HG02840 (cell line): ENCODE data around the gene DCDC2C.

ENCODE experiments used
- ATAC-seq: cut with Tn5 transposase; IDR thresholded peaks from one replicate; pipeline ENCODE4 v1.9.1; 2021; ENCODE audit warnings: mild to moderate bottlenecking, moderate library complexity, moderate number of reproducible peaks; ENCODE audit not compliant: unreplicated experiment, low FRiP score

Gene DCDC2C

DNA sequence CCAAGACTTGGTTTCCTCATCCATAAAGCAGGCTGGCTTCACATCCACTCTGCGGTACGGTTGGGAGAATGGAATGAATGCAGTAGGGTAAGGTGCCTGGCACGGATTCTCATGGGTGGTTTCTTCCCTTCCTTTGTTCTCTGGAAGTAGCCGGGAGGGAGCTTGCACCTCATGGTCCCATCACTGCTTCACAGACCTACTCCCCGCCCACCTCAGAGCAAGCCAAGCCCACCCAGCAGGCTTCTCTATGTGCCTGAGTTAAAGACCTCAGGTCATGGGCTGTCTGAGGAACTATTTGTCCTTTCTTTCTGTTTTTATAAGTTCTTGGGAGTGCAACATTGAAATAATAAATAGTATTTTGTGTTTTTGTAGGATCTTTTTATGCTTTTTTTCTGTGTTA, 3.5 kb downstream of the DCDC2C start:
- no peak for ATAC-seq

DNA sequence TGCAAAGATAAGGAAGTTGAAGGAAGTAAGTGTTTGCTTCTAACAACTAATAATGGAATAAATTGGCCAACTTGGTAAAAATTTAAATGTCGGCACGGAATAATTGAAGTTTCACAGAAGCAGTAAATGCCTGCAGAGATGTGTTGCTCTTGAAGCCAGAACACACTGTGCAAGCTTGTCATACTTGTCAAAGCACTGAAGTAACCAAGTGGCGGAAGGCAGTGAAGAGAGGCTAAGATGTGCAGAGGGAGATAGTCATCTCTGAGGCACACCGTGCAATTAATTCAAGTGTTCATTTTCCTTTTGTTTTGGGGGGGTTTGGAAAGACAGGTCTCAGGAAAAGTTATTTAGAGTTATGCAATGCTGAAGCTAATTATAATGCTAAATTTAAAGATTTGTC, 5.2 kb downstream of the DCDC2C start:
- no peak for ATAC-seq

DNA sequence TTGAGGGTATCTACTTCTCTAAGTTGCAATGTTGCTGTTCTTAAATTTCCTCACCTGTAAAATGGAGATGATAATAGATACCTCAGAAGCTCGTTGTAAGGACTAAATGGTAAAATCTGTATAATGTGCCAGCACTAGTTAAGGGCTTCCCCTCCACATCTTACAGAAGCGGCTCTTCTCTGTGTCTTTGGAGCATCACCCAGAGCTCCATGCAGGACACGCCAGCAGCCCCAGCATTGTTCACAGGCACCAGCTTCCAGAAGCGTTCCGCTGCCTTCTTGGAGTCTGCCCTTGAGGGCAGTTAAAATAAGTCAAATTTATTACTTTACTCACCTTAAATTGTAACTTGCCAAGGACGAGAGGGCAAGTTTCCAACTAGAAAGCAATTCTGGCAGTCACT, 5.8 kb downstream of the DCDC2C start:
- no peak for ATAC-seq

DNA sequence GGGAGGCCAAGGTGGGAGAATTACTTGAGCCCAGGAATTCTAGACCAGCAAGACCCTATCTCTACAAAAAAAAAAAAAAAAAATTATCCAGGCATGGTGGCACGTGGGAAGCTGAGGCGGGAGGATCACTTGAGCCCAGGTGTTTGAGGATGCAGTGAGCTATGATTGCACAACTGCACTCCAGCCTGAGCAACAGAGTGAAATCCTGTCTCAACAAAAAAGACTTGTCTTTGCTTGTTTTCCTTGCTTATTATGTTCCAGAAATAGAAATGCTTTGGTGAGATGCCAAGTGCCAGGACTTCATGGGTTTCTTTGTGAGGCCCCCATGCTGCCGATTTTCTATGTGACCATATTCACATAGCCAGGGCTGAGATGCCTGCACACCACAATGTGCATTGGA, 9.0 kb downstream of the DCDC2C start:
- ATAC-seq, result no peak

GRCh38 chr2:3712831-3713503, 9.6 kb downstream of the DCDC2C start:
- ATAC-seq, result no peak

DNA sequence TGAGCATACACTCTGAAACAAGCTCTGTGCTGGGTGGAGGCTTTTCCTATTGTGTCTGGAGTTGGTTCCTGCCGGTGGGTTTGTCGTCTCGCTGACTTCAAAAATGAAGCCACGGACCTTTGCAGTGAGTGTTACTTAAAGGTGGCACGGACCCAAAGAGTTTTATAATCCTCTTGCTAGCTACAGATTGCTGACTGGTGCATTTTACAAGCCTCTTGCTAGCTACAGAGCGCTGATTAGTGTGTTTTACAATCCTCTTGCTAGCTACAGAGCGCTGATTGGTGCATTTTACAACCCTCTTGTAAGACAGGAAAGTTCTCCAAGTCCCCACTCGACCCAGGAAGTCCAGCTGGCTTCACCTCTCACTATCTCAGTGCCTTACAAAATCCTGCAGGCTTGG, 15.3 kb downstream of the DCDC2C start:
- ATAC-seq, result no peak

- ATAC-seq, result no peak
Measured at GRCh38 chr2:3725002-3725401, 21.6 kb downstream of the DCDC2C start.

GRCh38 chr2:3725458-3726250, 22.3 kb downstream of the DCDC2C start:
- no peak for ATAC-seq

DNA sequence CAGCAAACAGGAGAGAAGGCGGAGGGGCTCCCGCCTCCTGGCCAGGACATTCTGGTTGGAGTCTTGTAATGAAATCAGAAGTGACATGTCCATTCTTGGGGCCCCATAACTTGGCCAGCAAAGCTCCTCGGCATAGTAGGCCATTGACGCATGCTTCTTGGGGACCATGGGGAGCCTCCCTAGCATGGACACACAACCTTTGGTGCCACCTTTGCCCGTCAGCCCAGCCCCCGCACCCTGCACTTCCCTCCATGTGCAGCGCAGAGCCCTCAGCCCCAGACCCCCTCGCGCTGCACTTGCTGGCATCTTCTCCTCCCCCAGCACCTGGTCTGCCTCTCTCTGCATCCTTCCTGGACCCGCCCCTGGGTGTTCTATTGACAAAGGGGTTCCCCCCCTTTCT, 23.1 kb downstream of the DCDC2C start:
- no peak for ATAC-seq

- ATAC-seq, result no peak
Measured at GRCh38 chr2:3727397-3728045, 24.1 kb downstream of the DCDC2C start.

DNA sequence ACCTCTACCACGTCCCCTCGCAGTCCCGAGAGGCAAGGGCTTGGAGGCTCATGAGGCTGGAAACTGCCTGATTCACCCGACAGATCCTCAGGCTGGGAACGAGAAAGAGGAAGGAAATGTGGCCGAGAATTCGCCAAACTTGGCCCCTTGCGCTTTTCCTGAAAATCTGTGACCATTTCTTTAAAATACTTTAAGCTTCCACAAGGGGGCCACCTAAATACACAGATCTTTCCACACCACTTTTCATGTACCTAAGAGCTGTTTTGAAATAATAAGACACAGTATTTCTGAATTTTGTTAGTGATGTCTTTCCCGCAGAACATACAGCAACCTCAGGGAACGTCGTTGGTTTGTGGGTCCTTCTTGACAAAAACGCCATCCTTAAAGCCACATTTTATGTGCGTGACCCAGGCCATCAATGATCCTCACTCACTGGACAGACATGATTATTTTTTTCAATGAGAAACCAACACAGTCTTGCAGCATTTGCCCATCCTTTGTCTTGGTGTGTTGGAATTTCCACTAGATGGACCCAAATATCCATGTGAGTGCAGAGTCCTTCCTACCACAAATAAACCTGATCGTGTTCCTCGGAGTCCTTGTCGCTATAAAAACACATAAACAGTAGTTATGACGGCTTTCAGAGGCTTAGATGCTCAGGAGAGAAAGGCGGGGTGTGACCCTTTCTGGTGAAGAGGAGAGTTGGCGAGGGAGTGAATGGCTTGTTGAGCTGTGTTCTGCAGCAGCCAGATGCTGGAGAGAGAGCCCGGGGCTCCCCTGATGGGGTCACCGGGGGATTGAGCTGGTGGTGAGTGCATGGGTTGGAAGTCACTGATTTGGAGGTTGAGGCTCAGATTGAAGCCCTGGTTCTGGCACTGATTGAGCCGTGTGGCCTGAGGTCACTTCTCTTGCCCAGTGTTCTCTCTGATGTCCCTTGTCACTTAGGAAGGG, 25.0 kb downstream of the DCDC2C start:
- ATAC-seq, result no peak

GRCh38 chr2:3729055-3729448, 25.7 kb downstream of the DCDC2C start:
- ATAC-seq, result no peak

- no peak for ATAC-seq
Measured at GRCh38 chr2:3729786-3730185, 26.4 kb downstream of the DCDC2C start.

DNA sequence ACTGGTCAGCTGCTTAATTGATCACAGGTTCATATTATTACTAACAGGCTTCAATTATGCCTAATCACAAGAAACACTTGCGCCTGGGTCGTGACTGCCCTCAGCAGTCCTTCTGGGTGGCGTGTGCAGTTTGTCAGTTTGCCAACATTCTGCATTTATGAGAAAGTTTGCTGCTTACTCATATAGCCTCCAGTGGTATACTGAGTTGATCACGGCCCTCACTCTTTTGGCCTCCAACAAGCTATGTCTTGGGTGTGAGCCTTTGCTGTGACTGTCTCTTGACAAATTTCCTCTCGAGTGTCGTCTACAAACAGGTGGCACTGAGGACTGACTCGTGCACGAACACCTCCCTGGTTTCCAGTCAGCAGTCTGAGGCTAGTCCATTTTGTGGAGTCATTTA, 27.3 kb downstream of the DCDC2C start:
- ATAC-seq, result no peak

- ATAC-seq, result no peak
Measured at GRCh38 chr2:3731829-3732228, 28.5 kb downstream of the DCDC2C start.

DNA sequence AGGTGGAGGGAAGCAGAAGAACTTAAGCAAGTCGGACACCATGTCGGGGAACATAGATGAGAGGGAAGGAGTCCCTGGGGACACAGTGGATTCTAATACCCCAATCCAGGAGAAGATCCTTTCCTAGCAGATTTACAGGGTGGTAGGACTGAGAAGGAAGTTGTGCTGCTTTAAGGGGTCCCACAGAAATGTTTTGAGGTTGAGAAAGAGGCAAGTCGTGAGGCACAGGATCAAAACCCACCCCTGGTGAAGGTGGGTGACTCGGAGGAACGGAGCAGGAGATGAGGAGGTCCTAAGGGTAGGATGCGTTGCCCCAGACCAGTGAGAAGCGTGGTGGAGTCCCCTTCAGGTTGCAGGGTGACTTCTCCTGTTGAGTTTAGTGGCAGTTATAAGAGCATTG, 32.7 kb downstream of the DCDC2C start:
- ATAC-seq, result no peak

DNA sequence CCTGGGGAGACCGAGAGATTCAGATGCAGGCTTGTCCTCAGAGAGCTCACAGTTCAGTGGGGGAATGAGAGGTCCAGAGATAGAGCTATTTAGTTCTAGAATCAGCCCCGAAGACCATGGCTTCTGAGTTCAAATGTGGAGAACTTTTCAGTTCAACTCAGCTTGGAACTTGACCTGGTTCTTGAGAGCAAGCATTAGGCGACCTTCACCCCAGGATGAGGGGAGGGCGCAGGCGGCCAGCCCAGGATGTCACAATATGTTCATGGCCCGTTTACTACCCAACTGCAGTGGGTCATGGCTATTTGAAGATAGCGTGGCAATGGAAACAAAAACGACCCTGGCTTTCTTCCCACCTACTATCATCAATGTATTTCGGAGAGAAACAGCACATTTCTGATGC, 33.8 kb downstream of the DCDC2C start:
- no peak for ATAC-seq

- no peak for ATAC-seq
Measured at GRCh38 chr2:3738454-3738853, 35.1 kb downstream of the DCDC2C start.

- no peak for ATAC-seq
Measured at GRCh38 chr2:3739313-3739712, 35.9 kb downstream of the DCDC2C start.

DNA sequence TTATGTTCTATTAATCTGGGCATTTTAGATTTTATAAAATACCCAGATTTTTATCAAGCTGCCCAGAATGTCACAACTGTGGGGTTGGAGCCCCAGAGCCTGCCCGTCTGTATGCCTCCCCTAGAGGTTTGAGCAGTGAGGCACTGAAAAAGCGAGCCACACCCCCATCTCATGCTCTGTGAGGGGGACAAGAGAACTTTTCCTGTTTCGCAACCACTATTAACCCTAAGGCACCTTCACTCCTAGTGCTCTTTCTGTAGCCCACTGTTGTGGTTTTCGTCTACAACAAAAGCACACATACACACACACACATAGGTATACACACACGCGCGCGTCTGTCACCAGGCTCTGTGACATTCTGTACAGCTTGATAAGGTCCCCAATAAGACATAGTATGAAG, 38.0 kb downstream of the DCDC2C start:
- no peak for ATAC-seq
